ENCODE data around the gene PHPT1. TPM values are rescaled to one million over a fixed set of nuclear protein-coding genes. Genes with fewer than 3 reads are reported as not detected.
A peak's percentile ranks its signal among the peaks of the same experiment; 100 is the strongest.
"Not testable (repeated sequence)": the region's sequence is repeated elsewhere in the genome, so short reads cannot be mapped to it uniquely, and the experiment has no call there.

Gene PHPT1
- total RNA-seq, 2 donors from 2014 or later: 140 to 154 TPM

GRCh38 chr9:136876476-136876875 lies 27.3 kb downstream of the PHPT1 start:
- DNase-seq (ENCODE audit: low spot score): no peak
- TF ChIP-seq CTCF (IDR thresholded peaks at IDR 0.05): no peak
- H3K4me3 ChIP-seq: no peak overlapping the region
- H3K36me3 ChIP-seq: no peaks in the 10 kb centered on the region
- no peaks in the 10 kb centered on the region for H3K27me3 ChIP-seq
- no peaks in the 10 kb centered on the region for H3K9me3 ChIP-seq
- peaks cover 0 to 1% of the 10 kb centered on the region in 2 donors for H3K4me1 ChIP-seq
- no peak overlapping the region for H3K27ac ChIP-seq

GRCh38 chr9:136880651-136881050 lies 31.4 kb downstream of the PHPT1 start:
- Histone ChIP-seq H3K27me3 (no peaks in the 10 kb centered on the region), H3K36me3 (no peaks in the 10 kb centered on the region), H3K9me3 (no peaks in the 10 kb centered on the region), H3K4me1 (peaks cover 0 to 21% of the 10 kb centered on the region in 2 donors), H3K4me3 (no peak overlapping the region), H3K27ac (no peak overlapping the region)
- DNase-seq (ENCODE audit: low spot score): no peak
- TF ChIP-seq CTCF (IDR thresholded peaks at IDR 0.05): no peak

GRCh38 chr9:136881691-136882108 lies 32.5 kb downstream of the PHPT1 start:
- Histone ChIP-seq H3K27ac (no peak overlapping the region), H3K9me3 (no peaks in the 10 kb centered on the region), H3K4me1 (peaks cover 0 to 23% of the 10 kb centered on the region in 2 donors), H3K4me3 (no peak overlapping the region), H3K36me3 (no peaks in the 10 kb centered on the region), H3K27me3 (no peaks in the 10 kb centered on the region)
- no peak for TF ChIP-seq CTCF (IDR thresholded peaks at IDR 0.05)
- DNase-seq (ENCODE audit: low spot score): no peak

- TF ChIP-seq CTCF (IDR thresholded peaks at IDR 0.05): no peak
- DNase-seq (ENCODE audit: low spot score): peak; percentile 80
- Histone ChIP-seq H3K27ac (no peak overlapping the region), H3K27me3 (no peaks in the 10 kb centered on the region), H3K9me3 (no peaks in the 10 kb centered on the region), H3K4me1 (peaks cover 0 to 28% of the 10 kb centered on the region in 2 donors), H3K36me3 (no peaks in the 10 kb centered on the region), H3K4me3 (no peak overlapping the region)
Observed at GRCh38 chr9:136882109-136882946, 33.1 kb downstream of the PHPT1 start.

- not testable (repeated sequence) for H3K27ac ChIP-seq; H3K4me3 ChIP-seq; H3K9me3 ChIP-seq; H3K36me3 ChIP-seq; DNase-seq (ENCODE audit: low spot score); H3K27me3 ChIP-seq
- H3K4me1 ChIP-seq: peaks cover 0 to 34% of the 10 kb centered on the region in 2 donors
Observed at GRCh38 chr9:136882947-136883283, 33.7 kb downstream of the PHPT1 start.

- H3K4me3 ChIP-seq; H3K9me3 ChIP-seq; DNase-seq (ENCODE audit: low spot score); H3K36me3 ChIP-seq; H3K27me3 ChIP-seq; H3K27ac ChIP-seq: not testable (repeated sequence)
- peaks cover 0 to 34% of the 10 kb centered on the region in 2 donors for H3K4me1 ChIP-seq
Observed at GRCh38 chr9:136883670-136884069, 34.5 kb downstream of the PHPT1 start.

Measured in right atrium auricular region (tissue), 2 donors.